GM21529 (cell line): ENCODE data around the gene ESPNL.
"Not testable (repeated sequence)": the region's sequence is repeated elsewhere in the genome, so short reads cannot be mapped to it uniquely, and the experiment has no call there.

Source experiments
- ATAC-seq: cut with Tn5 transposase; IDR thresholded peaks from one replicate; pipeline ENCODE4 v1.9.1; 2021; ENCODE audit not compliant: unreplicated experiment

The ESPNL gene

DNA sequence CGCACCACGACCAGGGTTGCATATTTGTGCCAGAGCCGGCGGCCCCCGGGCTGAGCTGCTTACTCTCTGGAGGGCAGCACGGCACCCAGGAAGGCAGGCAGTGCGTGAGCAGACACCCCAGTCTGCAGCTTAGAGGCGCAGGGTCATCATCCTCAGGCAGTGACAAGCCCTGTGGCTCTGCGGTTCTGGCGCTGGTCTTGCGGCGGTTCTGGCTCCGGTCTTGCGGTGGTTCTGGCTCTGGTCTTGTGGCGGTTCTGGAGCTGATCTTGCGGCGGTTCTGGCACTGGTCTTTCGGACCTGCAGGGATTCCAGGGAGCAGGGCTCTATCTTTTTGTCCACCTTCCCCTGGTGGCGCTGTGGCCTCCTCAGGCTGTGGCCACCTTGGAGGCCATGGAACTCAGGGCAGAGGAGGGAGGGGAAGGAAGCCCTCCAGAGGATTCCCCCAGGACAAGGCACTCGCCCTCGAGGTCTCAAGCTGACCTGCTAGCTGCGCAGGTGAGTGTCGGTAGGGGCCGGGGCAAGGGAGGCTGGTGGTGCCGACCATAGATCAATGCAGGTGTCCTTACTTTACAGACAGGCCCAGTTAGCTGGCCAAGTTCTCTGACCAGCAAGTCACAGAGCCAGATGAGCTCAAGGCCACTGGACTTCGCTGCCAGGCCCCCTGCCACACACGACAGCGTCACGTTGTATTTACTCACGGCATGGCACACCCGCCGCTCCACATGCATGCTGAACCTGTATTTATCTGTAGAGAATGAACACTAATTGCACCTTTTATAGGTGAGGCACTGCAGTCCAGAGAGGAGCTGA is 14.9 kb downstream of the ESPNL start:
- ATAC-seq = no peak

- ATAC-seq = not testable (repeated sequence)
Measured at GRCh38 chr2:238115709-238116108, 15.6 kb downstream of the ESPNL start.

DNA sequence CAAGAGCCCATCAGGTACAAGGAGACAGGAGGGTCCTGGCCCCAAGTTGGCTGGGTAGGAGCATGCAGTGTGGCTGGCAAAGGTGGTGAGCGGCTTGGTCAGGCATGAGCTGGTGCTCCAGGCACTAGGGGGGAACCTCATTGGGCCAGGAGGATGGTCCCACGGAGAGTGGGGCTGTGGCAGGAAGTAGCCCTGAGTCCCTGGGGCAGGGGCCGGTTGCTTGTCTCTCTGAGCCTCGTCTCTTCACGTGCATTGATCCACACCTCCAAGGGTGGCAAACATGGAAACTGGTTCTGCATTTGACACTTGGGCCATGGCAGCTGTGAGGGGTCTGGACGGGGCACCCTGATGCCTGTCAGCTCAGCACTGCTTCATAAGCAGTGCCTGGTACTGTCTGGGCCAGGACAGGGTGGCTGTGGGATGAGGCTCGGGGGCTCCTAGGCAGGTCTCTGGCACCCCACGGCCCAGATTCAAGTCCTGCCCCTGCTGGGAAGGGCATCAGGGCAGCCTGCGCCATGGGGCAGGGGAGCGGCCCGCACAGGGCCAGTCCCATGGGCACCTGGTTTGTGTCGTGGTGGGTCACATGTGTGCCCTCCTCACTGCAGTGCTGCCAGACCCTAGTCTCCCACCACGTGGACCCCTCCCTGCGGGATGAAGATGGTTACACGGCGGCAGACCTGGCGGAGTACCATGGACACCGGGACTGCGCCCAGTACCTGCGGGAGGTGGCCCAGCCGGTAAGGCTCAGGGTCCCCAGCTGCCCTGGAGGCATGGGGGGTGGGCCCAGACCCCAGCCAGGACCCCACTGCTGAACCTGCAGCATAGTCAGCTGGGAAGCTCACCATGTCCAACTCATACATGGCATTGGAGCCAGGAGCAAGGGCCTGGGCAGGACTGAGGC is 16.4 kb downstream of the ESPNL start:
- no peak for ATAC-seq

DNA sequence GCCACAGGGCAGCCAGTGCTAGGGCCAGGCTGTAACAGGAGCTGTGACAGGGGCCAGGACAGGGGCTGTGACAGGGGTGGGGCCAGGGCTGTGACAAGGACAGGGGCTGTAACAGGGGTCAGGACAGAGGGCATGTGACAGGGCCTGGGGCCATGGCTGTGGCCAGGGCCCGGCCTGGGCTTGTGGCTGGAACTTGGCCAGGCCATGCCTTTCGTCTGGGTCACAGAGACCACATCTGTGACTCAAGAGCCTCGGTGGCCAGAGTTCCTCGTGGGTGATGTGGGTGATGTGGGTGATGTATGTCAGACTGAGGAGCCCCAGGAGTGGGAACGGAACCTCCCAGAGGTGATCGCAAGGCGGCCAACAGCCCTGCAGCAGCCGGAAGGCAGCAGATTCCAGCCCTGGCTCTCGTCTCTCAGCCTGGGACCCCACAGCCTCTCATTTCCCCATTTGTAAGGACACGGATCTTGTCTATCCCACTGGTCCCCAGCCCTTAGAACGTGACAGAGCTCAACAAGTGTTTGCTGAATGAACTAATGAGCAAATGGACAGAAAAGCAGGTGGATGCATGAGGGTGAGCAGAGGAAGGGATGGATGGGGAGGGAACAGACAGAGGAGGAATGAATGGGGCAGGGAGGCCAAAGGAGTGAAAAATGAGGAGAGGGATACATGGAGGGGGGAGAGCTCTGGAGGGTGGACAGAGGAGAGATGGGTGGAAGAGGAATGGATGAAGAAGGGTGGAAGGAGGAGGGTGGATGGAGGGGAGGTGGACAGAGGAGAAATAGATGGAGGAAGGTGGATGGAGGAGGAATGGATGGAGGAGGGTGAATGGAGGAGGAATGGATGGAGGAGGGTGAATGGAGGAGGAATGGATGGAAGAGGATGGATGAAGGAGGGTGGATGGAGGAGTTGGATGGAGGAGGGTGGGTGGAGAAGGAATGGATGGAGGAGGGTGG is 17.3 kb downstream of the ESPNL start:
- no peak for ATAC-seq

GRCh38 chr2:238119756-238120462 is 19.8 kb downstream of the ESPNL start:
- peak; percentile 37 for ATAC-seq

GRCh38 chr2:238120463-238121298 is 20.5 kb downstream of the ESPNL start:
- no peak for ATAC-seq

DNA sequence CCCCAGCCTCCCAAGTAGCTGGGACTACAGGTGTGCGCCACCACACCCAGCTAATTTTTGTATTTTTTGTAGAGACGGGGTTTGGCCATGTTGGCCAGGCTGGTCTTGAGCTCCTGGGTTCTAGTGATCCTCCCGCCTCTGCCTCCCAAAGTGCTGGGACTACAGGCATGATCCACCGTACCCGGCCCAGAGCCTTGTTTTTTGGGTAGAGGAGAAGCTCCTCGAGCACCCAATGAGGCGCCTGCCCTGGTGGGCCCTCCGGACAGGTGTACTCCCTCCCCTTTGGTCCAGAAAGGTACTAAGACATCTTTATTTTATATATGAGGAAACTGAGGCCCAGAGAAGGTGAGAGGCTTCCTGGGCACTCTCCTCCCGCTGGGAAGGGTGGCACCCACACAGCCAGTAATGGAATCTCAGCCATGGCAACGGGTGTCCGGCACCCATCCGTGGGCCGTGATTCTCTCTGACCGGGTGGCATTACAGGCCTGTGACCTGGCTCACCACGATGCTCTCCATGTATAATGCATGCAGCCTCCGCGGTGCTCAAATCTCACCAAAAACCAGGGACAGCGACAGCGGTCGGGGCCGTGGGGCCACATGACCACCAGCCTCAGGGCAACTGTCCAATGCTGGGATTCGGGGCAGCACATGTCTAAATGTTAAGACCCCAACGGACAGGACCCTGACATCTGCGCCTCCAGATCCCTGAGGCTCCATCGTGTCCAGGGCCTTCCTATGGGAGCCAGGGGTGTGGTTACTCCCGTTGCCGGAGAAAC is 21.6 kb downstream of the ESPNL start:
- ATAC-seq = no peak

- ATAC-seq = no peak
Measured at GRCh38 chr2:238122287-238123217, 22.4 kb downstream of the ESPNL start.

DNA sequence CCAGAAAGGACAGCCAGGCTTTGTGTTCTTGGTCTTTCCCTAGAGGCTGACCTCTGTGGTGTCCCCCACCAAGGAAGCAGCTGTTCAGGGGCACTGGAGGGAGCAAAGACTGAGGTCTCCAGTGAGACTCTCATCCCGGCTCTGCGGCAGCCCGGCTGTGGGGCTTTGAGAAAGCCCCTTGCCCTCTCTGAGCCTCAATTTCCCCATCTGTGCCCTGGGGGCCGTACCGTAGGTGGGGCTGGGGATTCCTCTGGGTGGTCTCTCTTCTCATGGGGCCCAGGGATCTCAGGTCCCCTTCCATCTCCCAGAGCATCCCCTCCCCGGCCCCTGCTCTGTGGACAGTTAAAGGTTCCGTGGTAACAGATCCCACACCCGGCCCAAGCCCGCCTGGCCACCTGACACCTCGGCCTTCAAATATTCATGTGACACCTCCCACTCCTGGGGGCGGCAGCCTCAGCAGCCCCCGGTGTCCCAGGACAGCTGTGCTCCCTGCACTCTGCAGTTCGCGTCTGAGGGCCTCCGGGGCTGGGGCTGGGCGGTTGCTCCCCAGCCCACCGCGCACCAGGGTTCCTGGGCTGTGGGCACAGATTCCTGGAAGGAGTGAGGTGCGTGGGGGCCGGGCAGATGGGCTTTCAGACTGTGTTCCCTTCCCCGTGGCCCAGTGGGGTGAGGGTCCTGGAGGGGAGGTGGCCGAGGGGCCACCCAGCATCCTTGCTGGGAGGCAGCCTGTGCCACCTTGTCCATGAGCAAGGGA is 23.3 kb downstream of the ESPNL start:
- ATAC-seq = no peak

- no peak for ATAC-seq
Measured at GRCh38 chr2:238123991-238124470, 23.9 kb downstream of the ESPNL start.

- no peak for ATAC-seq
Measured at GRCh38 chr2:238124488-238125126, 24.5 kb downstream of the ESPNL start.

DNA sequence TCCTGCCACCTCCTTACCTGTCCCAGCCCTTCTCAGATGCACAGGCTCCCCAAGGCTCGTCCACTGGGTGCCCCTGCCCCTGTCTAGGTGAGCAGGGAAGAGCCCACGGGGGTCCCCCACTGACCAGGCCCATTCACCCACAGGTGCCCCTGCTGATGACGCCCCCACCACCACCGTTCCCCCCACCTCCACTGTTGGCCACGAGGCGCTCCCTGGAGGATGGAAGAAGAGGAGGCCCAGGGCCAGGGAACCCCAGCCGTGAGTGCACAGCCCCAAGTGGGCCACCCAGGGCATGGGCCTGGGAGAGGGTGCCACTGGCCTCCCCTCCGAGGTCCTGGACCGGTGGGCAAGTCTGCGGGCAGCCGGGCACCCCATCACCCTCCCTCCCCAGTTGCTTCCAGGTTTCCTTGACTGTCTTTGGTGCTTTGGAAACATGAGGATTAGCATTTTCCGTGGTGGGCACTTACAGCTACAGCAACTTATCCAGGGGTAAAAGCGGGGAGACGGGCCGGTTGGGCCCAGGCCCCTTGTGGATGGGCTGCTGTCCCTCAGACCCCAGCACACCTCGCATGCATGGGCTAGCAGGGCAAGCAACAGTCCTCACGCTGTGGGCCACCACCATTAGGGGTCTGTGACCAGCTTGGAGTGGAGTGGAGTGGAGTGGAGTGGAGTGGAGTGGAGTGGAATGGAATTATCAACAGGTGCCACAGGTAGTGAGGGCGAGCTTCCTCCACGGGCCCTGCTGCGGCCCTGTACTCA is 25.2 kb downstream of the ESPNL start:
- no peak for ATAC-seq

GRCh38 chr2:238126338-238126737 is 26.2 kb downstream of the ESPNL start:
- no peak for ATAC-seq

GRCh38 chr2:238126775-238127164 is 26.6 kb downstream of the ESPNL start:
- no peak for ATAC-seq
